H9 (cell line): ENCODE data around the gene COL4A2. TPM values are rescaled to one million over a fixed set of nuclear protein-coding genes. Genes with fewer than 3 reads are reported as not detected.

ENCODE experiments used
- DNase-seq: peaks from one replicate; pipeline ENCODE4 v3.0.0-alpha.2; 2017
- H2AFZ ChIP-seq: one replicate; pipeline ENCODE4 v1.6.1; 2013; ENCODE audit warnings: mild to moderate bottlenecking, low read length, control low read depth, moderate library complexity
- H2AK5ac ChIP-seq: 2 replicates; pipeline ENCODE4 v1.6.1; 2013; ENCODE audit warnings: low read length, control low read depth, mixed read lengths; ENCODE audit not compliant: insufficient read length
- H2BK120ac ChIP-seq: one replicate; pipeline ENCODE4 v1.6.1; 2013; ENCODE audit warnings: low read depth, mild to moderate bottlenecking, low read length, control low read depth, inconsistent platforms; ENCODE audit not compliant: poor library complexity, severe bottlenecking
- H2BK12ac ChIP-seq: 2 replicates; pipeline ENCODE4 v1.6.1; 2013; ENCODE audit warnings: low read length, control low read depth, mixed read lengths, low read depth; ENCODE audit not compliant: insufficient read length
- H2BK15ac ChIP-seq: 2 replicates; pipeline ENCODE4 v1.6.1; 2013; ENCODE audit warnings: low read depth, low read length, control low read depth
- H2BK20ac ChIP-seq: one replicate; pipeline ENCODE4 v1.6.1; 2013; ENCODE audit warnings: low read depth, mild to moderate bottlenecking, low read length, control low read depth, inconsistent platforms; ENCODE audit not compliant: poor library complexity, severe bottlenecking
- H2BK5ac ChIP-seq: 2 replicates; pipeline ENCODE4 v1.6.1; 2013; ENCODE audit warnings: low read length, control low read depth, mixed read lengths; ENCODE audit not compliant: insufficient read length
- H3K14ac ChIP-seq: 2 replicates; pipeline ENCODE4 v1.6.1; 2013; ENCODE audit warnings: low read length, control low read depth; ENCODE audit not compliant: insufficient read depth
- H3K18ac ChIP-seq: 2 replicates; pipeline ENCODE4 v1.6.1; 2013; ENCODE audit warnings: low read depth, mild to moderate bottlenecking, mixed read lengths, low read length, control low read depth; ENCODE audit not compliant: insufficient read length
- H3K23ac ChIP-seq: 2 replicates; pipeline ENCODE4 v1.6.1; 2013; ENCODE audit warnings: low read length, control low read depth, mixed read lengths, low read depth; ENCODE audit not compliant: insufficient read length
- H3K23me2 ChIP-seq: 2 replicates; pipeline ENCODE4 v1.6.1; 2013; ENCODE audit warnings: low read depth, mild to moderate bottlenecking, mixed read lengths, low read length, control low read depth; ENCODE audit not compliant: insufficient read length, poor library complexity, severe bottlenecking
- H3K27ac ChIP-seq: 2 replicates; pipeline ENCODE4 v1.5.1; 2013; ENCODE audit warnings: low read length, control low read depth, mixed read lengths, low read depth; ENCODE audit not compliant: insufficient read length
- H3K27me3 ChIP-seq: 2 replicates; pipeline ENCODE4 v1.6.1; 2013; ENCODE audit warnings: low read length, control low read depth, inconsistent platforms; ENCODE audit not compliant: insufficient read depth
- H3K4ac ChIP-seq: 2 replicates; pipeline ENCODE4 v1.6.1; 2013; ENCODE audit warnings: low read depth, mild to moderate bottlenecking, control low read depth, inconsistent platforms, low read length, moderate library complexity
- H3K4me1 ChIP-seq: 2 replicates; pipeline ENCODE4 v1.6.1; 2013; ENCODE audit warnings: low read length, control low read depth, inconsistent platforms; ENCODE audit not compliant: insufficient read depth
- H3K4me2 ChIP-seq: 2 replicates; pipeline ENCODE4 v1.6.1; 2013; ENCODE audit warnings: low read length, control low read depth, mixed read lengths; ENCODE audit not compliant: insufficient read length, insufficient read depth
- H3K56ac ChIP-seq: 2 replicates; pipeline ENCODE4 v1.6.1; 2013; ENCODE audit warnings: low read depth, mild to moderate bottlenecking, mixed read lengths, low read length, control low read depth; ENCODE audit not compliant: insufficient read length
- H3K79me1 ChIP-seq: 2 replicates; pipeline ENCODE4 v1.6.1; 2013; ENCODE audit warnings: low read depth, mild to moderate bottlenecking, moderate library complexity, low read length, control low read depth, inconsistent platforms; ENCODE audit not compliant: insufficient read depth, poor library complexity, severe bottlenecking
- H3K79me2 ChIP-seq: 2 replicates; pipeline ENCODE4 v1.6.1; 2013; ENCODE audit warnings: low read length, control low read depth, inconsistent platforms; ENCODE audit not compliant: insufficient read depth
- H3K9ac ChIP-seq: 2 replicates; pipeline ENCODE4 v1.6.1; 2013; ENCODE audit warnings: low read length, control low read depth, mixed read lengths; ENCODE audit not compliant: insufficient read length; ENCODE audit errors: extremely low read depth
- H3K9me3 ChIP-seq: one replicate; pipeline ENCODE4 v1.6.1; 2013; ENCODE audit warnings: low read depth, low read length, inconsistent platforms; ENCODE audit not compliant: control insufficient read depth
- H3T11ph ChIP-seq: one replicate; pipeline ENCODE4 v1.6.1; 2013; ENCODE audit warnings: mild to moderate bottlenecking, low read length, control low read depth, inconsistent platforms
- H4K20me1 ChIP-seq: one replicate; pipeline ENCODE4 v1.6.1; 2013; ENCODE audit not compliant: control insufficient read depth, insufficient read length, insufficient read depth
- H4K5ac ChIP-seq: 2 replicates; pipeline ENCODE4 v1.6.1; 2013; ENCODE audit warnings: low read depth, mild to moderate bottlenecking, mixed read lengths, low read length, control low read depth; ENCODE audit not compliant: insufficient read length
- H4K8ac ChIP-seq: replicated peaks from 2 replicates; pipeline ENCODE4 v1.6.1; 2013; ENCODE audit warnings: low read length, control low read depth, mixed read lengths, low read depth; ENCODE audit not compliant: insufficient read length
- H4K91ac ChIP-seq: 2 replicates; pipeline ENCODE4 v1.6.1; 2013; ENCODE audit warnings: low read depth, mild to moderate bottlenecking, moderate library complexity, mixed read lengths, low read length, control low read depth; ENCODE audit not compliant: insufficient read length
- H3K27ac Mint-ChIP-seq, 3 experiments: 2 replicates in 2 of 3; 3 replicates in 1 of 3; pipeline ENCODE4 v1.8.0; 2020 to 2021; ENCODE audit warnings: mixed read lengths in 3 of 3, mild to moderate bottlenecking in 1 of 3, moderate library complexity in 1 of 3
- H3K27me3 Mint-ChIP-seq: 2 replicates; pipeline ENCODE4 v1.8.0; 2021; ENCODE audit warnings: low read depth, mild to moderate bottlenecking, moderate library complexity, mixed read lengths
- H3K36me3 Mint-ChIP-seq, 3 experiments: 2 replicates in 2 of 3; 3 replicates in 1 of 3; pipeline ENCODE4 v1.8.0; 2020 to 2021; ENCODE audit warnings: low read depth in 3 of 3, mixed read lengths in 3 of 3; ENCODE audit not compliant: insufficient read depth in 1 of 3
- H3K4me1 Mint-ChIP-seq, 2 experiments: 2 replicates each; pipeline ENCODE4 v1.8.0; 2020; ENCODE audit warnings: mixed read lengths in 2 of 2
- H3K4me3 Mint-ChIP-seq, 2 experiments: 2 replicates in 1 of 2; 3 replicates in 1 of 2; pipeline ENCODE4 v1.8.0; 2020 to 2021; ENCODE audit warnings: mild to moderate bottlenecking in 2 of 2, mixed read lengths in 2 of 2, moderate library complexity in 1 of 2
- H3K9me3 Mint-ChIP-seq, 2 experiments: 2 replicates in 1 of 2; 3 replicates in 1 of 2; pipeline ENCODE4 v1.8.0; 2020; ENCODE audit warnings: mild to moderate bottlenecking in 2 of 2, mixed read lengths in 2 of 2, moderate library complexity in 1 of 2
- CTCF ChIP-seq: fragments of 200-600 bp; sonication (generic); conservative IDR thresholded peaks from 3 replicates; pipeline ENCODE4 v1.8.0; 2021; ENCODE audit warnings: antibody characterized with exemption, mild to moderate bottlenecking
- whole genome bisulfite sequencing: extraction: QIAGEN DNeasy Blood & Tissue Kit; methylation state at CpG from one replicate; pipeline ENCODE4 v1.1.7; 2013; ENCODE audit warnings: missing lambda C conversion rate, low lambda C conversion rate, mixed read lengths; ENCODE audit not compliant: insufficient read length; ENCODE audit errors: extremely low coverage; 5-methylcytosine and 5-hydroxymethylcytosine counted together
- total RNA-seq: library from RNA; stranded (reverse); gene quantifications from 2 replicates; pipeline ENCODE4 v1.2.1, GENCODE V29; 2021

The COL4A2 gene
- total RNA-seq, 1 experiment from 2014 or later = 76.5 TPM

GRCh38 chr13:110273254-110273653 lies 33.8 kb upstream of the COL4A2 start:
- DNase-seq = no peak
- peaks cover 4% of the 10 kb centered on the region for H3K79me1 ChIP-seq
- Mint-ChIP-seq H3K4me3 (no peak overlapping the region), H3K4me1 (peaks cover 20 to 24% of the 10 kb centered on the region in 2 experiments), H3K27me3 (no peaks in the 10 kb centered on the region; the same call in 1 of the 2 replicates), H3K27ac (no peak overlapping the region), H3K36me3 (no peaks in the 10 kb centered on the region; a peak in 1 of 7 replicates), H3K9me3 (no peaks in the 10 kb centered on the region)
- no peak overlapping the region for H3K14ac ChIP-seq
- no peaks in the 10 kb centered on the region for H3K4me1 ChIP-seq
- no peak overlapping the region for H2AFZ ChIP-seq
- no peak overlapping the region for H2BK20ac ChIP-seq
- no peaks in the 10 kb centered on the region for H4K20me1 ChIP-seq
- no peaks in the 10 kb centered on the region for H3K27me3 ChIP-seq
- H4K5ac ChIP-seq = no peak overlapping the region
- no peak overlapping the region for H4K8ac ChIP-seq
- H2BK5ac ChIP-seq = no peak overlapping the region
- H3K9ac ChIP-seq = no peak overlapping the region
- H3K23ac ChIP-seq = no peak overlapping the region
- no peak overlapping the region for H2AK5ac ChIP-seq
- no CpG with 5 or more reads among the region's 6 CpGs for WGBS
- no peak overlapping the region for H2BK12ac ChIP-seq
- H3T11ph ChIP-seq = no peak overlapping the region
- no peak overlapping the region for H3K56ac ChIP-seq
- H3K79me2 ChIP-seq = peaks cover 3% of the 10 kb centered on the region; the same call in 1 of the 2 replicates
- H2BK15ac ChIP-seq = no peak overlapping the region
- no peaks in the 10 kb centered on the region for H3K23me2 ChIP-seq
- no peak overlapping the region for H2BK120ac ChIP-seq
- H3K18ac ChIP-seq = no peak overlapping the region
- no peak overlapping the region for H3K27ac ChIP-seq
- no peaks in the 10 kb centered on the region for H3K9me3 ChIP-seq
- TF ChIP-seq CTCF = no peak
- H3K4me2 ChIP-seq = no peak overlapping the region
- no peak overlapping the region for H3K4ac ChIP-seq
- no peak overlapping the region for H4K91ac ChIP-seq
